Body of pancreas (tissue), 4 donors: ENCODE measurements around the gene CFAP107. TPM values are rescaled to one million over a fixed set of nuclear protein-coding genes. Genes with fewer than 3 reads are reported as not detected.

Source experiments
- ATAC-seq: fragments of 150-250 bp; one replicate; pipeline ENCODE4 v1.9.1; 2016
- DNase-seq, 4 donors: peaks; one replicate each; pipeline ENCODE4 v3.0.0-alpha.2; 2019
- H3K27ac ChIP-seq, 4 donors: fragments of 200-600 bp; sonication (generic); 1 replicate in 3 of 4; 2 replicates in 1 of 4; pipeline versions ENCODE4 v1.5.1 to v1.6.1; 2016 to 2019; ENCODE audit warnings: mild to moderate bottlenecking in 1 of 4, mixed read lengths in 1 of 4, moderate library complexity in 1 of 4
- H3K27me3 ChIP-seq, 2 donors: fragments of 200-600 bp; sonication (generic); one replicate each; pipeline ENCODE4 v1.6.0; 2016; ENCODE audit warnings: mild to moderate bottlenecking in 1 of 2
- H3K36me3 ChIP-seq, 2 donors: fragments of 200-600 bp; sonication (generic); replicated peaks in 1 of 2; 2 replicates each; pipeline ENCODE4 v1.5.1; 2016; ENCODE audit warnings: low read depth in 2 of 2; ENCODE audit not compliant: insufficient read depth in 1 of 2
- H3K4me1 ChIP-seq: fragments of 200-600 bp; sonication (generic); one replicate; pipeline ENCODE4 v1.6.0; 2016
- H3K4me3 ChIP-seq, 2 donors: fragments of 200-600 bp; sonication (generic); 1 replicate in 1 of 2; 2 replicates in 1 of 2; pipeline ENCODE4 v1.5.1; 2016 to 2019
- H3K9me3 ChIP-seq, 3 donors: fragments of 200-600 bp; sonication (generic); 1 replicate in 2 of 3; 2 replicates in 1 of 3; pipeline ENCODE4 v1.5.1; 2016
- POLR2A ChIP-seq, 3 donors: fragments of 450-650 bp; IDR thresholded peaks; one replicate each; pipeline ENCODE4 v1.6.1; 2016; ENCODE audit warnings: antibody characterized with exemption in 3 of 3, mild to moderate bottlenecking in 2 of 3
- WGBS, 2 donors: methylation state at CpG; one replicate each; pipeline ENCODE4 v1.1.5; 2017; 5-methylcytosine and 5-hydroxymethylcytosine counted together
- intact Hi-C: fragments of 100-400 bp; cut with DNase I; formaldehyde crosslinking; loops from one replicate; pipeline ENCODE4 v1.15.1; 2023
- total RNA-seq, 2 donors: library from RNA; depleted of rRNA; stranded (reverse); fragments of >200 nt; gene quantifications; one replicate each; pipeline ENCODE4 v1.1.0, GENCODE V29; 2016
- TF ChIP-seq, protein P1 (sequence below), 7 experiments: fragments of 450-650 bp in 4 of 7; fragments of 200-600 bp in 3 of 7; sonication (generic) in 3 of 7; IDR thresholded peaks; one replicate each; pipeline ENCODE4 v1.5.1; 2016 to 2019; ENCODE audit warnings: antibody characterized with exemption in 7 of 7

CFAP107 gene
- total RNA-seq, 2 donors from 2014 or later: not detected

DNA sequence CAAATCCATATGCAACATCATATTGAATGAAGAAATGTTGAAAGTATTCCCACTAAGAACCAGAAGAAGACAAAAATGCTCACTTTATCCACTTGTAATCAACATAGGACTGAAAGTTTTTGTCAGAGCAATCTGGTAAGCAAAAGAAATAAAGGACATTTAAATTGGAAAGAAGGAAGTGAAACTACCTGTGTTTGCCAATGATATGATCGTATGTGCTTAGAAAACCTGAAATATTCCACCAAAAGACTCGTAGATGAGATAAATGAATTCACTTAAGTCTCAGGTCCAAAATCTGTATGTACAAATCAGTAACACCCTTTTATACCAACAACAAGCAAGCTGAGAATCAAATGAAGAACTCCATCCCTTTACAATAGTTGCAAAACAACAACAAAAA lies 53.7 kb downstream of the CFAP107 start:
- no peak for DNase-seq
- H3K27ac ChIP-seq: no peak overlapping the region
- TF ChIP-seq POLR2A (IDR thresholded peaks at IDR 0.05): no peak
- TF ChIP-seq, protein P1, sequence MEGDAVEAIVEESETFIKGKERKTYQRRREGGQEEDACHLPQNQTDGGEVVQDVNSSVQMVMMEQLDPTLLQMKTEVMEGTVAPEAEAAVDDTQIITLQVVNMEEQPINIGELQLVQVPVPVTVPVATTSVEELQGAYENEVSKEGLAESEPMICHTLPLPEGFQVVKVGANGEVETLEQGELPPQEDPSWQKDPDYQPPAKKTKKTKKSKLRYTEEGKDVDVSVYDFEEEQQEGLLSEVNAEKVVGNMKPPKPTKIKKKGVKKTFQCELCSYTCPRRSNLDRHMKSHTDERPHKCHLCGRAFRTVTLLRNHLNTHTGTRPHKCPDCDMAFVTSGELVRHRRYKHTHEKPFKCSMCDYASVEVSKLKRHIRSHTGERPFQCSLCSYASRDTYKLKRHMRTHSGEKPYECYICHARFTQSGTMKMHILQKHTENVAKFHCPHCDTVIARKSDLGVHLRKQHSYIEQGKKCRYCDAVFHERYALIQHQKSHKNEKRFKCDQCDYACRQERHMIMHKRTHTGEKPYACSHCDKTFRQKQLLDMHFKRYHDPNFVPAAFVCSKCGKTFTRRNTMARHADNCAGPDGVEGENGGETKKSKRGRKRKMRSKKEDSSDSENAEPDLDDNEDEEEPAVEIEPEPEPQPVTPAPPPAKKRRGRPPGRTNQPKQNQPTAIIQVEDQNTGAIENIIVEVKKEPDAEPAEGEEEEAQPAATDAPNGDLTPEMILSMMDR (IDR thresholded peaks at IDR 0.05): no peak
- intact Hi-C loops: no loop called here
- WGBS, 2 donors: 35 to 47% methylated on average over 2 of the region's 2 CpGs
- no peak overlapping the region for H3K4me3 ChIP-seq
- H3K36me3 ChIP-seq: no peaks in the 10 kb centered on the region
- no peak for ATAC-seq
- no peaks in the 10 kb centered on the region for H3K9me3 ChIP-seq
- H3K4me1 ChIP-seq: no peaks in the 10 kb centered on the region
- H3K27me3 ChIP-seq: no peaks in the 10 kb centered on the region

DNA sequence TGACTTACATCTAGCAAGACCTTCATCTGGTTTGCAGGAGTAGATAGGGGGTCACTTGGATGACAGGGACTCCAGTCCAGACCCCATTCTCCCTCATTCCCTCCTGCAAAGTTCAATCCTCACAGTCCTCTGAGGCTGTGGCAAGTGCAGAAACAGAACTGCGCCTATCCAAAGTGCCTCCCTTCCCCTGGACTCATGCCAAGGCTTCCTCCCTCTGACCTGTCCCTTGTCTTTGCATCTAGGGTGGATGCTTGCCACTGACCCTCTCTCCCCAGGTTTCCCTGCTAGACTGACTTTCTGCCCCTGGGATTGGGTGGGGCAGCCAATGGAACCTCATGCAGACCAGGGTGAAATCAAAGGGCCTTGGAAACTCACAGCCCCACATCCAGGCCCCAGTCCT lies 63.9 kb downstream of the CFAP107 start:
- Histone ChIP-seq H3K36me3 (no peaks in the 10 kb centered on the region), H3K27me3 (no peaks in the 10 kb centered on the region), H3K27ac (no peak overlapping the region), H3K4me1 (no peaks in the 10 kb centered on the region), H3K4me3 (no peak overlapping the region), H3K9me3 (no peaks in the 10 kb centered on the region)
- 64% methylated on average over 1 of the region's 1 CpG; no CpG with 5 or more reads in 1 of the 2 donors for WGBS, 2 donors
- DNase-seq (no peak), ATAC-seq (no peak)
- intact Hi-C loops: no loop called here
- TF ChIP-seq, protein P1 (IDR thresholded peaks at IDR 0.05): no peak

DNA sequence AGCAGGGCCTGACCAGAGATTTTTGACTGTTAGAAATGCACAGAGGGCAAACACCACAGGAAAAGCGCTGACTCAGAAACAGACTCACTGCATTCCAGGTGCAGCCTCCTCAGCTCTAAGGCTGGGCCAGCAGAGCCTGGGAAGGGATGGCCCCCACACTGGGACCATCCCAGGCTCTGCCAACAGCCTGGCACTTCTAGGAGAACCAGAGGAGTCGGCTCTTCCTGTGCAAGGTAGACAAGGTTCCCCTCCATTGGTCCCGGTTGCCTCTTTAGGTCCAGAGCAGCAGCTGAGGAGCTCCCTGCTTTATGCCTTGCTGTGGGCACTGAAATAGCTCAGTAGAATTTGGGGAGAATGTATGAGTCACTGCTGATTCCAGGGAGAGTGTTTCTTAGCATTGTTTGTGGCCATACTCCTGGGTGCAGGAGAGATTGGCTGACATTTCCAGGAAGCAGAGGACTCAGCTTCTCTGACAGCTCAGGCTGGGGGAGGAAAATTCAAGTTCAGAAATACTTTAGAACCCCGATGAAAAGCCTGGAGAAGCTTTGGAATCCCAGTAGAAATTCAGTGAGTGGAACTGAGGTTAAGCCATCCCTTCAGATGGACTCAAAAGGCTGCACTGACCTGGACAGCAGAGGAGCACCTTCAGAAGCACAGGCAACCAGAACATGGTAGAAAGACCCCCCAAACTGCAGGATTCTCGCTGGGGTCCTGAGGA lies 64.8 kb downstream of the CFAP107 start:
- 20 to 53% methylated on average over 1 to 5 of the region's 5 CpGs for WGBS, 2 donors
- no peak for ATAC-seq

DNA sequence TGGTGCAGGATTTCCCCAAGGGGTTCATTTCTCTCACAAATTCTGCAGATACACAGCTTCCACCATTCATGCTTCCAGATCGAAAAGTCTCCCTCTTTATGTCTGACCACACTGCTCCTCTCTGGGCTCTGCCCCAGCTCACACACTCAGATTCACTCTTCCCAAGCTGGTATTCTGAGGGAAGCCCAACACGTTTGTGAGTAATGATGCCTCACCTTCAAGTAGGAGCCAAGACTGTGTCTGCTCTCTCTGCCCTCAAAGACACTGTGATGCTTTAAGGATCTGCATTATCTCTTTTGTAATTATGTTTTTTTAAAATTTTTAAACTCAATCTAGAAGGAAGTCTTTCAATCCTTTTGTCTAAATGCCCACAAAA lies 65.4 kb downstream of the CFAP107 start:
- Histone ChIP-seq H3K27ac (no peak overlapping the region), H3K4me1 (no peaks in the 10 kb centered on the region), H3K4me3 (no peak overlapping the region), H3K27me3 (no peaks in the 10 kb centered on the region), H3K36me3 (no peaks in the 10 kb centered on the region), H3K9me3 (no peaks in the 10 kb centered on the region)
- DNase-seq: no peak
- no peak for ATAC-seq
- TF ChIP-seq, protein P1 (IDR thresholded peaks at IDR 0.05): no peak
- no peak for TF ChIP-seq POLR2A (IDR thresholded peaks at IDR 0.05)
- 22 to 44% methylated on average over 2 of the region's 2 CpGs for WGBS, 2 donors
- intact Hi-C loops: no loop called here

More for the DNA sequence above, 64.8 kb downstream of the CFAP107 start:
- H3K27me3 ChIP-seq: no peaks in the 10 kb centered on the region
- intact Hi-C loops: no loop called here
- H3K9me3 ChIP-seq: no peaks in the 10 kb centered on the region
- TF ChIP-seq, protein P1 (IDR thresholded peaks at IDR 0.05): no peak
- TF ChIP-seq POLR2A (IDR thresholded peaks at IDR 0.05): no peak
- no peaks in the 10 kb centered on the region for H3K4me1 ChIP-seq
- no peak overlapping the region for H3K27ac ChIP-seq
- H3K36me3 ChIP-seq: no peaks in the 10 kb centered on the region
- no peak overlapping the region for H3K4me3 ChIP-seq
- DNase-seq: no peak

Other genes with a start within 250 kb of the CFAP107 start
- 100 to 1,000 TPM in 1 of 2 donors, 10 to 100 TPM in 1; 81.7 to 104 TPM for gene DHRS3, start 128.0 kb upstream of the CFAP107 start, total RNA-seq
- not detected for gene AADACL4, start 102.1 kb upstream of the CFAP107 start, total RNA-seq
- gene AADACL3, start 30.1 kb upstream of the CFAP107 start, total RNA-seq: not detected
- gene PRAMEF12, start 27.5 kb downstream of the CFAP107 start, total RNA-seq: not detected
- not detected for gene PRAMEF1, start 45.2 kb downstream of the CFAP107 start, total RNA-seq
- not detected for gene PRAMEF11, start 85.2 kb downstream of the CFAP107 start, total RNA-seq
- gene HNRNPCL1, start 102.5 kb downstream of the CFAP107 start, total RNA-seq: not detected
- gene PRAMEF2, start 110.9 kb downstream of the CFAP107 start, total RNA-seq: not detected
- gene PRAMEF4, start 140.0 kb downstream of the CFAP107 start, total RNA-seq: not detected
- not detected for gene PRAMEF10, start 152.1 kb downstream of the CFAP107 start, total RNA-seq
- not detected for gene PRAMEF7, start 170.4 kb downstream of the CFAP107 start, total RNA-seq
- gene PRAMEF6, start 201.4 kb downstream of the CFAP107 start, total RNA-seq: not detected